Activated CD4-positive, CD25-positive, alpha-beta regulatory T cell treated with anti-CD3 and anti-CD28 coated beads, Interleukin-2, amount 50 U/mL, for 72 hours (primary cell): ENCODE measurements around the gene CD226.
"Not testable (repeated sequence)": the region's sequence is repeated elsewhere in the genome, so short reads cannot be mapped to it uniquely, and the experiment has no call there.

Experiments used
- DNase-seq: peaks from one replicate; pipeline ENCODE4 v3.0.0; 2021

CD226 gene

DNA sequence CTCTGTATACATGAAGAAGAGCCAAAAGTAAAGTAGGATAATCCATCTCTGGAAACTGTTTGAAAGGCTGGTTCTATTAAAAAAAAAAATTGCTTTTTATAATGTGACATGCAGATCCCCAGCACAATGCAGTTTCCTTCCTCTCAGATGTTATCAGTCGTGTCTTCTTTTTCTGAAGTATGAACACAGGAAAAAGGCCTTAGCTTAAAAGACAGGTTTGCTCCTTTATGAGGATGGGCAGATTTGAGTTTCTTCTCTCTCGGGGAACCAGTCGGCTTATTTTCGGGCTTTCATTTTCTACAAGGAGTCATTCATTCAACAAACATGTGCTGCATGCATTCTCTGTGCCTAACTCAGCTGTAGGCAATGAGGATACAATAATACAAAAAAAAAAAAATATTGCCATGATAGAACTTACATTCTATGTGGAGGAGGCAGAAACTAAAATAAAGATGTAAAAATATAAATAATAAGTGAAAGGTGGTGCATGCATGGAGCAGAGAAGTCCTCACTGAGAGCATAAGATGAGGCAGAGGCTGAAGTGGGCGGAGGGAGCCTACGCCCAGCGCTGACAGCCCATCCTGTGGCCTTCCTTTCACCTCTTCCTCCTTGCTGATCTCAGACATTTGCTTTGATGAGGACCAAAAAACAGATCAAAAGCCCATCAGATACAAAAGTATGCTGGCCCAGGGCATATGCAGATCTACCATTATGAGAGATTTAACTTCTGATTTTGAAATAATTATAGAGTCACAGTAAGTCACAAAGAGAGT lies at the start of gene CD226:
Gene CD226 (minus strand): TSS at position 513 of the 773 bp plus-strand sequence. CDS start 467 bp downstream, at position 46.
- DNase-seq, result no peak

DNA sequence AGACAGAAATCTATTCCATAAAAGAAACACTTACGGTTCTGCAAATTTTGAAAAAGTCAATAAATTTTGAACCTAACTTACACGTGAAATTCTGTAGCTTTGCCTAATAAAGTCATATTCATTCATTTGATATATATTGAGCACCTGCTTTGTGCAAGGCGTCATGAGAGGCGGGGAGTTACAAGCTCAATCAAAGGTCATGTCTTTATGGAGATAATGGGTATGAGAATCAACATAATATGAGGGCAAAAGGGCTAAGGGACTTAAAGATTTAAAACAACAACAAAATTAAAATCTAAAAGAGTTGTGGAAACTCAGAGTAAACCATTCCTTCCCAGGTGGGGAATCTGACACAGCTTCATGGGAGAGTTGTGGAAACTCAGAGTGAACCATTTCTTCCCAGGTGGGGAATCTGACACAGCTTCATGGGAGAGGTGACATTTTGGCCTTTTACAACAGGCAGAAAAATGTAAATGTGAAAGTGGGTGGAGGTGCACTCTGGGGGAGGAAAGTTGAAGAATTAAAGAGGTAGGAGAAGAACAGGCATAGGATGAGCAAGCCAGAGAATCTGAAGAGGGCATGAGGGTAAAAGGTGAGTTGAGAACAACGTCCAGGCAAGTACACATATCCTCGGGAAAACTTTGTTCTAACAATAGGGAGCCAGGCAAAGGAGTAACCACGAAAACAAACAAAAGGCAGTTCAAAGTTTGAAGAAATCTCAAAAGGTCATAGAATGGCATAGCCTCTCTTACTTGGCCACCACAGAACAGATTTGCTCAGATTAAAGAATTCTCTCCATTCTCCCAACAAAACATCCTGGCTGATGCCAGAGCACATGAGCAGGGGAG lies 49.5 kb upstream of the CD226 start:
- no peak for DNase-seq

DNA sequence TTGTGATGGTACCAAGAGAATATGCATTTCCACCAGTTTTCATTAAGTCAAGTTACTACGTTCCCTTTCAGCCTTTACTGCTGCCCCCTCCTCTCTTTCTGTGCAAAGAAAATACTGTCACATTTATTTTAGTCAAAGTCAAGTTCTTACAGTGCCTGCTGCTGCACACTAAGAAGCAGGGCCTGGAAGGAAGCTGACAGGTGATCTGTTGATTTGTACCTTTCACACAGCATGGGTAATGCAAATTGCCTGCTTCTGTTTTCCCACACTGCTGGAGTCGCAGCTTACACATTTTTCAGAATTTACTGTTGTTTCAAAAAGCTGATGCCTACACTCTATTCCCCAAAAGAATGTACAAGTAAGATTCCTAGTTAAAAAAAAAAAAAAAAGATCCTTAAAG lies 48.7 kb upstream of the CD226 start:
- no peak for DNase-seq

DNA sequence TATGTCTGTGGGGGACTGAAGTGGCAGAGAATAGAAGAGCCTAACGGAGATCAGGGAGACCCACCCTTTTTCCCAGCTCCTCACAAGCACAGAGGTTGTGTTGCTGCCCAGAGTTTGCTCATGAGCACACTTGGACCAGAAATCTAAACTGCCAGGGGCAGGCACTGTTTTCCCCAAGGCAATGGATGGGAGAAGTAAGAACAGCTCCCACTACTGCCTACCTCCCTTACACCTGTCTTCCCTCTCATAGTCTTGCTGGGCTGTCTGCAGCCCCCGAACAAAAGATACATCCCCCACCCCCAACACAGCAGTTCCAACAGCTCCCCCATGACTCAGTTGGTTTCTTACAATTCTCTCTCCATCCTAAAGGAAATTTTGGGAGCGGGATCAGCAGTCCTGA lies 48.1 kb upstream of the CD226 start:
- DNase-seq, result no peak

DNA sequence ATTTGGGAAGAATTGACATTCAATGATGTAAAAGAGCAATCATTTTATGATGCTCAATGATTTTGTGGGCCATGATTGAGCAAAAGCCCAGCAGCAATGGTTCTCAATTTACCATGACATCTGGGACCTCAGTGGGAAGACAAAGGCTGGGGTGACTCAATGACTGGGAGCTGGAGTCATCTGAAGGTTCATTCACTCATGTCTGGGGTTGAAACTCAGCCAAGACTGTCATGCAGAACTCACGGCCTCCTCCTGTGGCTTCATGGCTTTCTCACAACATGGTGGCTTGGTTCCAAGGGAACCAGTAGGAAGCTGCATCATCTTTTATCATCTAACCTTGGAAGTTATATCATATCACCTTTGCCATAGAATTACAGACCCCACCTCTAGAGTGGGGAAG lies 45.1 kb upstream of the CD226 start:
- DNase-seq, result no peak

DNA sequence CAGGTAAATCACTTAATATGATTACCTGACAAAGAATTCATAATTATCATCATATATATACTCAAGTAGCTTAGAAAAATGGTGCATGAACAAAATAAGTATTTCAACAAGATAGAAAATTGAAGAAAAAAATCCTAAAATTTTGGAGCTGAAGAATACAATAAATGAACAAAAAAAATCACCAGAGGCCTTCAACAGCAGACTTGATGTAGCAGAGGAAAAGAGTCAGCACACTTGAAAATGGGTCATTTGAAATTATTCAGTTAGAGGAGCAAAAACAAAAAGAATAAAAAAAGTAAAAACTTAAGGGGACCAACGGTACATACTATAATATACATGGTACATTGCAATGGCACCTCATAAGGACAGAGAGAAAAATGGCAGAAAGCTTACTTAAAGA lies 40.2 kb upstream of the CD226 start:
- DNase-seq, result no peak

DNA sequence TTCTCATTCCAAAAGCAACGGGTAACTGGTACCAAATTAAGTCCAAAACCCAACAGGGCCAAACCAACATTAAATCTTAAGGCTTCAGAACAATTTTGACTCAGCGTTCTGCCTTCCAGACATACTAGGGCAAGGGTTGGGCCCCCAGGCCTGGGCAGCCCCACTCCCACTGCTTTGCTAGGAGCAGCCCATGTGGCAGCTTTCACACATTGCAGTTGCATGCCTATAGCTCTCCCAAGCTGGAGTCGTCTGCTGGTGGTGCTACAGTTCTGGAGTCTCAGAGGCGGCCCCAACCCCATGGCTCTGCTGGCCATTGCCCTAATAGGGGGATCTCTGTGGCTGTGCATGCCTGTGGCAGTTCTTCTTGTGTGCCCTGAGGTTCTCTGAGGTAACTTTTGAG lies 37.6 kb upstream of the CD226 start:
- DNase-seq, result no peak

DNA sequence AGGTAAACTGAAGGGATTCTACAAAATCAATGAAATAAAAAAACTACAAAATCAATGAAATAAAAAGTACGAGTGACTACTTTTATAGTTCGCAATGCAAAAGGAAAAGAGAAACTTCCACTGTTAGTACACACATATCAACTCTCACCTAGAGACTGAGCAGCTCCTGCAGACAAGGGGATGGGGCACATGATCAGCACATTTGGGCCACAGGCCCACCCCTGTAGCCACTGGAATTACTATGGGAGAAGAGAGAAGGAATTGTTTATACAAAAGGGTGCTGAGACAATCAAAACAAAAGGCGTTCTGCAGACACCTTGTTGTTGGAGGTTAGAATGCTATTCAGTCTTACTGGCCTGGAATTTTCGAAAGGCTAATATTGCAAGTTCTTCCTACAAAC lies 34.7 kb upstream of the CD226 start:
- no peak for DNase-seq

DNA sequence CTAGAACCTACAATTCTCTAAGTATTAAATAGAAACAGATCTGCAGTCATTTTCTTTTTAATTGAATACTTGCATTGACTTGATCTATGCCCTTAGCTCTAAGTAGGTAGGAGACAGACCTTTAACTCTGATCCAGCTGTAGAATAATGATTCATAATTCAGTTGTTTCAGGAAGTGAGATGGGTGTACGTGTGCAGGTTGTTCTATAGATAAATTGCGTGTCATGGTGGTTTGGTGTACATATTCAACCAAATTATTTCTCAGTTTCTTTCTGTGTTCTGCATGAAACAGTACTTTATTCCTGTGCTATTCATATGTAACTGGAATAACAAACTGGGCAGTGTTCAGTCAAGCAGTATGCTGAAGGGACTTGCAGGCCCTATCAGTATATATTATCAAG lies 34.3 kb upstream of the CD226 start:
- no peak for DNase-seq

DNA sequence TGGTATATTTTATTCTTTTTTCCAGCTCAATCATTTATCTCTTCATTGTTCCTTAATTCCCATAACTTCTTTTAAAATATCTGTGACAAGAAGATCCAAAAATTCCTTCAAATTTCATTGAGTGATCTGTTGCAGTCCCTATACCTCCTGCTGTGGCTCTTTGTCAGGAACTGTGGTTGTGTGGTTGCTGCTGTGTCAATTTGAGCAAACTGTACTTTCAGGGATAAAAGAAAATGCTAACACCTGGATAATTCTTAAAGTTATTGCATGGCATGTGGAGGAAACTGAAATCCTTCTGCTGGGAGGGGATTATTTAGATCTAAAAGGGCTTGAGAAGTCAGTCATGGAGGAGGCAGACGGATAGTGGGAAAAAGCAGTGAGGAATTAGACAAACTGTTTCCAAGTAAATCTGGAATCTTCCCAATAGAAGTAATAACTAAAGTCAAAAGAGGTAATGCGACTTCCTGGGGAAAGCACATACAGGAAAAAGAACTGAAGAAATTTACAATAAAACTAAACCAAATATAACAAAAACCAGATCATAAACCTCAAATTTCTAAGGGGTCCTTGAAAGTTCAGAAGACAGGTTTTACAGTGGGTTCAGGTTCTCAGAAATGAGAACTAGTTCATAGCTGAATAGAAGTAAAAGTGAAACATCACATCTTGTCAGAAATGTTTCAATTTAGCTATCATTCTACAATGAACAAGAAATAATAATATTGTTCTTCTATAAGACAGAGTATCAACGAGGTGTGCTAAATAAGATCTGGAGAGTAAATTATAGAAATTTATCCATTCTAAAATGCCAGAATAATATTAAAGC lies 33.5 kb upstream of the CD226 start:
- DNase-seq, result no peak

DNA sequence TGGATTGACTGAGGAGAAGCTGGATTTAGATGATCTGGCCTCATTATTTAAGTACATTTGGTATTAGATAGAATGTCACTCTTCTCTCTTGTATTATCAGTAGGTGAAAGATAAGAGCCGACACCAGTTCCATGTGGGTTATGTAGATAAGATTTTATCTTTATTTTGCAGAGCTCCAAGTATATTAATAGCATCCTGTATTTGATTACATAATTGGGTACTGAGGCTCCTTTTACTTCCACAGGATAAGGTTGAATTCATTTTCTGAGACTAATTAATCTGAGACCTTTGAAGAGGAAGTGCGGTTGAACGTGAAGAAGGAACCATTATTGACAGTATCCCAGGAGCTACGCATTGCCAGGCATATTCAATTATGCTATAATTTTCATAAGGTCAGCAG lies 32.8 kb upstream of the CD226 start:
- DNase-seq, result no peak

DNA sequence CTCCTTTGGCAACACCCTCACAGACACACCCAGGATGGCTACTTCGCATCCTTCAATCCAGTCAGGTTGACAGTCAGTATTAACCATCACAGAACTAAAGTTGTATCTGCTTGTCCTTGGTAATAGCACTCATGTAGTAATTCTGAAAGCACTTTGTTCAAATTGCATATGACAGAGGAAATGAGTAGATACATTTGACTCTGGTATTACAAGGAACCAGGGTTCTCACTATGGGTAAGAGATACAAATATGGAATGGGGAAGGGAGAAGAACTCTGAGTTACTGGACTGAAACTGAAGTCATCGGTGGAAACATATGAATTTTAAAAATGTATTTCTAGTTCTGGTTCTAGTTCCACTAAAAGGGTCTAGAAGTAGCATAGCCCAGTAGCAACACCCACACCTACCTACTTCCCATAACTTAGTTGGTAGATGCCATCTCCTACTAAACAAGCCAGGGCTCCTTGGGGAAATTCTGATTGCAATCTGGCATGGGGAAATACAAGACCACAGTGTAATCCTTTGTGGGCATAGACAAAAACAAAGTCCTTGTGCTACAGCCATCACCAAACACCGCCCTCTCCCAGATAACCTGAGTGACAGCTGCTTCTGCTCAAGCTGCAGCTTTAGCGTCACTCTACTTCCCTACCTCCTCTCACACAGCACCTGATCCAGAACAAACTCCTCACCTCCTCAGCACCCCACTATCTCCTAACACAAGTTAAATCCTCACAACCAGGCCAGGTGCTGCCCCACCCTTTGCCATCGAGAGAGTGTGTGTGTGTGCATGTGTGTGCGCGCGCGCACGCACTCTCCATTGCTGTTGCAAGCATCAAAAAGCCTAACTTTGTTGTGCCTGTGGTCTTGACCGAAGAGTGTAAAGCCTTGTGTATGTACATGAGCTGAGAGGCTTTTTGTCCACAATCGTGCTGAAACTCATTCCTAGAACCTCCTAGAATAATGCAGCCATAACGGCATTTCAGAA lies 31.4 kb upstream of the CD226 start:
- no peak for DNase-seq

DNA sequence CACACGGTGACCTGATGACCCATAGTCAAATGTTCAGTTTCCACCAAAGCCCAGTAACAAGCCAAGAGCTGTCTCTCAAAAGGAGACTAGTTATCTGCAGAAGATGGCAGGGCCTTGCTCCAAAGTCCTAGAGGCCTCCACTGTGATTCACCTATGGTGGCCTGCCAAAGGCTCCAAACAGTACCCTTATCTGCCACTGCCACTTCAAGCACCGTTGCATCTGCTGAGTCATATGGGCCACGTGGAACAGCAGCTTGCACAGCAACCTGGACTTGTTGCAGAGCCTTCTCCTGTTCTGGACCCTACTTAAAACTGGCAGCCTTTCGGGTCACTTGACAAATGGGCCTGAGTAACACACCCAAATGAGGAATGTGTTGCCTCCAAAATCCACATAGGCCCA lies 27.6 kb upstream of the CD226 start:
- not testable (repeated sequence) for DNase-seq

DNA sequence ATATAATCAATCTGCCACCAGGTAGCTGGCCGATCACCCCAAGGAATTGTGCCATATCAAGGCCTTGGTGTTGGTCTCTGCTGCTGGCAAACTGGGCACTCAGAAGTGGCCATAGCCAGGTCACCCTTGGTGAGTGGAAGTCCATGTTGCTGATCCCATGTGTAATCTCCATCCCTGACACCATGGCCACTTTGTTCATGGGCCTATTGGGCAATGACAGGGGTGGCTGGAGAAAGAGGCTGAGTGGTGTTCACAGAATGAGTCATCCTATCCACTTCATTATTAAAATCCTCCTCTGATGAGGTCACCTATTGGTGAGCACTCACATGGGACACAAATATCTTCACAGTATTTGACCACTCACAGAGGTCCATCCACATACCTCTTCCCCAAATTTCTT lies 26.7 kb upstream of the CD226 start:
- DNase-seq, result no peak

DNA sequence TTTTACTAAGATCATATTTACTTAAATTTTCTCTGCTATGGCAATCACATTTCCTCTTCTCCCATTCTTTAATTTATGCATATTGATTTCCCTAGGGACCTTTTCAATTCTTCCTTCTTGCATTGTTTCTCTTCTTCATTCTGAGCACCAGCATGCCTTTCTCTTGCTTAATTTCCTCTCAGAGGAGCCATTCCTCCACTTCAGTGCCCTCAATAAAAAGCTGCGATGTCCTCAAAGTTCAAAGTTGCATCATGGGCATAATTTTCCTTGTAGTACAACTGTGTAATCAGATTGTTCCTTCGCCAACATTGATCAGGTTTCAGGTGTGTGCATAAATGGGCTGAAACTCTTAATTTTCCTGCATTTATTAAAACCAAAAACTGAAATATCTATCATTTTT lies 21.8 kb upstream of the CD226 start:
- no peak for DNase-seq

DNA sequence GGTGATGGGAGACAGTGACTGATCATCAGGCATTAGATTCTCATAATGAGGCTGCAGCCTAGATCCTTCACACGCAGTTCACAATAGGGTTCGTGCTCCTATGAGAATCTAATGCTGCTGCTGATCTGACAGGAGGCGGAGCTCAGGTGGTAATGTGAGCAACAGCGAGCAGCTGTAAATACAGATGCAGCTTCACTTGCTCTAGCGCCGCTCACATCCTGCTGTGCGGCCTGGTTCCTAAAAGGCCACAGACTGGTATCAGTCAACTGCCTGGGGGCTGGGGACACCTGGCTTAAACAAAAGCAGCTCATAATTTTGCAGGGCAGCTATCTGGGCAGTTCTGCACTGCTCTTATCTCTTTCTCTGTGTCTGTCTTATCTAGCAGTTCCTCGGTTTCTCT lies 20.4 kb upstream of the CD226 start:
- DNase-seq, result no peak

DNA sequence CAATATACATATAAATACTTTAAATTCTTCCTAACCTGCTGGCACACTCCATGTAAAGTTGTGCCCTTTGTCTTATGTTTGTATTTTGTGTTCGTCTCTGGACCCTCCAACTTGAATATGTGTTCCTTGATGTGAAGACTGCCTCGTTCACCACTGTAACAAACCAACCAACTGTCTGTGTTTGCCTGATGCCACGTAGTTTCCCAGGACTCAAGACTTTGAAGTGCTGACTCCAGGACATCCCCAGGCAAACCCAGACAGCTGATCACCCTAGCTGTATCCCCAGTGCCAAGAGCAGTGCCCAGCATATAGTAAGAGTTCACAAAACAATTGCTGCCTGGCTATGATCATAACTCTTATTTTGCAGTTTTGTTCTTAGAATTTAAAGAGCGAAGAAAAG lies 15.5 kb upstream of the CD226 start:
- DNase-seq, result no peak

DNA sequence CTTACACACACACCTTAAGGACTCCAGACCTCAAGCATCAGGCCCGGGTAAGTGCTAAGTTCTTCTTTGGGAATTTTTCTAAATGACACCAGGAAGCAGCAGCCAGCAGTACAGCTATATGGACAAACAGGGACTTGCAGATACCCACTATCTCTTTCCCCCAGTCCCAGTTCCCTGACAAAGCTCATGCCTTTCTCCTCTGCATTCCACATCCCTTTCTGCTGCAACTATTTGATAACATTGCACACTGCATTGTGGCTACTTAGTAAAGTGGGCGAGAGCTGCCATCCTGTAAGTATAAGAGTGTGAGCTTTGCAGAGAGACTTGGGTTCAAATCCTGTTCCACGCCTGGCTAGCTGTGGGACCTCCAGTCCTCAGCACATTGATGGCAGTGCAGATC lies 14.0 kb upstream of the CD226 start:
- DNase-seq, result no peak

DNA sequence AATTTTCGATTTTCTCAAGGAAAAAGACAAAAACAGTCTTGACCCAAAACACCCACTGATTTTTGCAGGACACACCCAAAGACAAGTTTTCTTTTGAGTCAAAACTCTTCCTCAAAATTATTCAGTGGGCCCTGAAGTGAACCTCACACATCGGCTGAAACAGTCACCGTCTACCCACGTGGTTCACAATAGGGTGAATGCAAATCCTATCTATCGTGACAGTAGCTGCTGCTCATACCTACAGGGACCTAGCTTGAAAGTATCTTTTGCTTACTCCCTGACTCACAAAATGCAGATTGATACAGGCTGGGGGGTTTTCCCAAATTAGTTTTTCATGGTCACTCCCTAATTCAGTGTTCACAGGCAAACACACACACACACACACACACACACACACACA lies 10.7 kb upstream of the CD226 start:
- no peak for DNase-seq

DNA sequence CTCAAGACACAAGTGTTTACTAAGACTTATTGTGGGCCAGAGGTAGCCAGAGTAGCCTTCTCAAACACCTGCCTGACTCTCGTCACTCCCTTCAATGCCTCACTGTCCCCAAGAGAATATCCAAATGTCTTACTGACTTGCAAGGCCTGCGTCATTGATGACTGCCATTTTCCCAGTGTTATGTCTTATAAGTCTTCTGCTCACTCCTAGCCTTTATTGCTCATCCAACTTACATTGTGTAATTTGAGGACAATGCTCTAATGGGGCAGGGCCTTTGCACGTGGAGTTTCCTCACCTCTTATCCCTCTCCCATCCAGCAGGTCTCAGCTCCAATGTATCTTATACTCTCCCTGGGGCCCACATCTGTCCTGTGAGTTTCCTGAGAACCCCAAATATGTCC lies 10.1 kb upstream of the CD226 start:
- DNase-seq, result no peak

DNA sequence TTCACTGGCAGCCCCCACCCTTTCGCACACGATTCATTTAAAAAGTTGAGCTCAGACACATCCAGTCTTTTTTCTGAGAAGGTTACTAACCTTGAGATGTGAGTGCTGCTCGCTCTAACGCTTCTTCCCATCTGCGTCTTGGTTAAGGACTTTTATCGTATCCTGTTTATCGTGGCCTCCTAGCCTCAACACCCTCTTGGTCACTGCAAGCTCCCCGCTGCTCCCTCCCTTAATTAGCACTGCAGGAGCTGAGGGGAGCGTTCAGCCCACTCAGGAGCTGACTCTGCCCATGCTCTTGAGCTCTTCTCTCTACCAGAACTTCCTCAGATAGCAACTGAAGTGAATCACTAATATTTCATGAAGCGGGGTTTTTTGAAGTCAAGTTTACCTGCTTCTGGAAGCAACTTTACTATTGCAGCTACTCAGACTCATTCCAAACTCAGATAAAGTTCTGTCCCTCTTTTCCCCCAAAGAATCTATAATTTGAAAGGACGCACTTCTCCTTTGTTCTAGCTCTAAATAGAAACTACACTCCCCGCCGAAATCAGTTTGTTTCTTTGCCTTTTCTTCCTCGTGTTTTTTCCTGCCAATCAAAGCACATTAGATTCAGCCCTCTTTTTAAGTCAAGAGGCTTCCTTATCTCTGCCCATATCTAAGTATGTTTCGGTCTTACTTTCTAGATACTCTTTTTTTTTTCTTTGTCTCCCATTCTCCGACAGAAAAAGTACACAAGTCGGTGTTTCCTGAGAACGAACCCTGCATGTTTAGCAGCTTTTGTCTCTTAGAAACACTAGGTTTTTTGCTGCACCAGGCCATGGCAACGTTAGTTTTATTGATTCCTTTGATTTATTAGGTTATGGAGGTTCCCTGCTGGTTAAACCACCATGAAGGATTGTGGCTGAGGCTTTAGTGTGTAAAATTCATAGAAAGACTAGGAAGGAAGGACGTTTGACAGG lies 9.3 kb upstream of the CD226 start:
- DNase-seq, result no peak
